HepG2 (cell line): ENCODE results near the gene SLFN12L. TPM values are rescaled to one million over a fixed set of nuclear protein-coding genes. Genes with fewer than 3 reads are reported as not detected.

ENCODE experiments used
- HNRNPLL ChIP-seq: fragments of 200-400 bp; formaldehyde crosslinking; IDR thresholded peaks from 2 replicates; pipeline ENCODE4 v1.6.1; 2017; ENCODE audit warnings: mild to moderate bottlenecking, low read depth, low read length; ENCODE audit not compliant: poor library complexity, severe bottlenecking
- NCOR1 ChIP-seq: fragments of 200-600 bp; sonication (generic); IDR thresholded peaks from 2 replicates; pipeline ENCODE4 v1.7.0; 2017; ENCODE audit warnings: antibody characterized with exemption, low read length, borderline replicate concordance
- NFE2 ChIP-seq: sonication (generic); formaldehyde crosslinking; IDR thresholded peaks from 2 replicates; pipeline ENCODE4 v1.4.0; 2020; ENCODE audit warnings: missing genetic modification reagents
- RBM39 ChIP-seq: fragments of 200-400 bp; formaldehyde crosslinking; IDR thresholded peaks from one replicate; pipeline ENCODE4 v1.6.1; 2018; ENCODE audit warnings: antibody characterized with exemption, mild to moderate bottlenecking, low read depth, low read length; ENCODE audit not compliant: poor library complexity, severe bottlenecking
- SRSF4 ChIP-seq: fragments of 200-400 bp; formaldehyde crosslinking; IDR thresholded peaks from one replicate; pipeline ENCODE4 v1.6.1; 2018; ENCODE audit warnings: mild to moderate bottlenecking, low read depth, low read length, moderate library complexity; ENCODE audit not compliant: poor library complexity, severe bottlenecking
- ZNF20 ChIP-seq: sonication (generic); formaldehyde crosslinking; IDR thresholded peaks from 2 replicates; pipeline ENCODE4 v1.4.0; 2020; ENCODE audit warnings: mild to moderate bottlenecking, moderate library complexity, missing genetic modification reagents
- ZNF34 ChIP-seq: sonication (generic); formaldehyde crosslinking; IDR thresholded peaks from 2 replicates; pipeline ENCODE4 v1.4.0; 2020; ENCODE audit warnings: mild to moderate bottlenecking, missing genetic modification reagents, borderline replicate concordance
- ZNF577 ChIP-seq: sonication (generic); formaldehyde crosslinking; IDR thresholded peaks from 2 replicates; pipeline ENCODE4 v1.4.0; 2020; ENCODE audit warnings: mild to moderate bottlenecking, low read depth, missing genetic modification reagents, borderline replicate concordance
- ZNF709 ChIP-seq: sonication (generic); formaldehyde crosslinking; IDR thresholded peaks from 2 replicates; pipeline ENCODE4 v1.5.0; 2020; ENCODE audit warnings: mild to moderate bottlenecking, missing genetic modification reagents
- polyA plus RNA-seq, 8 experiments: library from polyadenylated mRNA; depleted of rRNA in 3 of 8; stranded (reverse) in 7 of 8; unstranded in 1 of 8; fragments of >200 nt; fragmentation: Illumina TruSeq in 4 of 8; extraction: Trizol in 4 of 8; gene quantifications; 2 replicates each; pipeline versions ENCODE4 v1.2.1 to v1.2.3, GENCODE V29; 2011 to 2016; ENCODE audit warnings: low read depth in 4 of 8, missing spikeins in 1 of 8, mixed read lengths in 1 of 8; ENCODE audit not compliant: insufficient read depth in 1 of 8
- total RNA-seq, 5 experiments: library from RNA; depleted of rRNA; stranded (reverse); fragments of >200 nt; fragmentation: Illumina TruSeq; extraction: Trizol; gene quantifications; 2 replicates each; pipeline ENCODE4 v1.2.3, GENCODE V29; 2016; ENCODE audit warnings: low read depth in 1 of 5
- TF ChIP-seq, protein P1 (sequence below): sonication (generic); formaldehyde crosslinking; IDR thresholded peaks from 2 replicates; pipeline ENCODE4 v1.4.0; 2020; ENCODE audit warnings: missing genetic modification reagents, borderline replicate concordance
- TF ChIP-seq, protein P2 (sequence below): IDR thresholded peaks from 2 replicates; pipeline ENCODE4 v1.6.1; 2016
- TF ChIP-seq, protein P3 (sequence below): sonication (generic); formaldehyde crosslinking; IDR thresholded peaks from one replicate; pipeline ENCODE4 v1.5.1; 2020; ENCODE audit warnings: mild to moderate bottlenecking, missing genetic modification reagents; ENCODE audit errors: not compliant biosample characterization
- TF ChIP-seq, protein P4 (sequence below): sonication (generic); formaldehyde crosslinking; IDR thresholded peaks from 2 replicates; pipeline ENCODE4 v1.5.1; 2020; ENCODE audit warnings: missing genetic modification reagents, mild to moderate bottlenecking, borderline replicate concordance

The SLFN12L gene
- total and polyA plus RNA-seq, 2 of the 13 experiments (the other 11 are each of a cell fraction or from before 2014, with no cell fraction given) = not detected

DNA sequence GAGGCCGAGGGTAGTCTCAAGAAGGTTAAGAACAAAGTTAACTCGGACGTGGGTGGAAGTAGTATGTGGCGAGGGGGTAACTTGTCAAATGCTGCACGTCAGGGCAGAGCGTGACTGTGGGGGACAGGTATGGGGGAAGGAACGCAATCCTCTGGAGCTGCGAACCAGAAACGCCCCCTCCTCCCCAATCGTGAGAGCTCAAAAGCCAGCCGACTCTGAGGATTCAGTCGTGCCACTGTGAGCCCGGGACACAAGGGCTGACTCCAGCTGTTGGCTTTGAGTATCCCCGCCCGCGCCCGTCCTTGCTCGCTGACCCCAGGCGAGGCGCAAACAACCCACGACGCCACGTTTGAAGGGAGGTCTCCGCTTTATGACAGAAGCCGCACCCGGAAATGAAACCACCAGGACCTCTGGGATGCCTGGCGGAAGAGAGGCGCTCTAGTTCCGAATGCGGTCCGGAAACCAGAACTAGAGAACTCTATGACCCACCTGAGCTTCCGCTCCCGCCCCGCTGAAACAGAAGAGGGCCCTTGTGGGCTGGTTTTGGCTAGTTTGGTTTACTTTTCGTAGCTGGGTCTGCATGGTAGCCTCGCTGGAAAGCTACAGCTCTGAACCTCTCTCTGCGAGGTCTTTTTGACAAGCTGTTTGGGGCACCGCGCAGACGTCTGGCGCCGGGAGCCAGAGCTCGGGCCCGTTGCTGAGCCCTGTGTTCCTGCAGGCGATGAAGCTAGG lies 40.9 kb upstream of the SLFN12L start, which contains the start of gene PEX12 (continued):
- TF ChIP-seq, protein P1, sequence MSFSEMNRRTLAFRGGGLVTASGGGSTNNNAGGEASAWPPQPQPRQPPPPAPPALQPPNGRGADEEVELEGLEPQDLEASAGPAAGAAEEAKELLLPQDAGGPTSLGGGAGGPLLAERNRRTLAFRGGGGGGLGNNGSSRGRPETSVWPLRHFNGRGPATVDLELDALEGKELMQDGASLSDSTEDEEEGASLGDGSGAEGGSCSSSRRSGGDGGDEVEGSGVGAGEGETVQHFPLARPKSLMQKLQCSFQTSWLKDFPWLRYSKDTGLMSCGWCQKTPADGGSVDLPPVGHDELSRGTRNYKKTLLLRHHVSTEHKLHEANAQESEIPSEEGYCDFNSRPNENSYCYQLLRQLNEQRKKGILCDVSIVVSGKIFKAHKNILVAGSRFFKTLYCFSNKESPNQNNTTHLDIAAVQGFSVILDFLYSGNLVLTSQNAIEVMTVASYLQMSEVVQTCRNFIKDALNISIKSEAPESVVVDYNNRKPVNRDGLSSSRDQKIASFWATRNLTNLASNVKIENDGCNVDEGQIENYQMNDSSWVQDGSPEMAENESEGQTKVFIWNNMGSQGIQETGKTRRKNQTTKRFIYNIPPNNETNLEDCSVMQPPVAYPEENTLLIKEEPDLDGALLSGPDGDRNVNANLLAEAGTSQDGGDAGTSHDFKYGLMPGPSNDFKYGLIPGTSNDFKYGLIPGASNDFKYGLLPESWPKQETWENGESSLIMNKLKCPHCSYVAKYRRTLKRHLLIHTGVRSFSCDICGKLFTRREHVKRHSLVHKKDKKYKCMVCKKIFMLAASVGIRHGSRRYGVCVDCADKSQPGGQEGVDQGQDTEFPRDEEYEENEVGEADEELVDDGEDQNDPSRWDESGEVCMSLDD = no peak
- TF ChIP-seq, protein P2, sequence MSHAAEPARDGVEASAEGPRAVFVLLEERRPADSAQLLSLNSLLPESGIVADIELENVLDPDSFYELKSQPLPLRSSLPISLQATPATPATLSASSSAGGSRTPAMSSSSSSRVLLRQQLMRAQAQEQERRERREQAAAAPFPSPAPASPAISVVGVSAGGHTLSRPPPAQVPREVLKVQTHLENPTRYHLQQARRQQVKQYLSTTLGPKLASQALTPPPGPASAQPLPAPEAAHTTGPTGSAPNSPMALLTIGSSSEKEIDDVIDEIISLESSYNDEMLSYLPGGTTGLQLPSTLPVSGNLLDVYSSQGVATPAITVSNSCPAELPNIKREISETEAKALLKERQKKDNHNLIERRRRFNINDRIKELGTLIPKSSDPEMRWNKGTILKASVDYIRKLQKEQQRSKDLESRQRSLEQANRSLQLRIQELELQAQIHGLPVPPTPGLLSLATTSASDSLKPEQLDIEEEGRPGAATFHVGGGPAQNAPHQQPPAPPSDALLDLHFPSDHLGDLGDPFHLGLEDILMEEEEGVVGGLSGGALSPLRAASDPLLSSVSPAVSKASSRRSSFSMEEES (CRISPR knock-in tag) = peak; percentile 21; the same call in 1 of the 2 replicates
- TF ChIP-seq NFE2 (CRISPR knock-in tag) (no peak), RBM39 (peak; percentile 44), ZNF577 (CRISPR knock-in tag) (no peak), ZNF34 (CRISPR knock-in tag) (0 out of 2 replicates have a peak, but pooled peaks have one; percentile 34), SRSF4 (no peak), ZNF20 (no peak), NCOR1 (no peak), ZNF709 (CRISPR knock-in tag) (peak; percentile 41), HNRNPLL (peak; percentile 62)
- TF ChIP-seq, protein P3, sequence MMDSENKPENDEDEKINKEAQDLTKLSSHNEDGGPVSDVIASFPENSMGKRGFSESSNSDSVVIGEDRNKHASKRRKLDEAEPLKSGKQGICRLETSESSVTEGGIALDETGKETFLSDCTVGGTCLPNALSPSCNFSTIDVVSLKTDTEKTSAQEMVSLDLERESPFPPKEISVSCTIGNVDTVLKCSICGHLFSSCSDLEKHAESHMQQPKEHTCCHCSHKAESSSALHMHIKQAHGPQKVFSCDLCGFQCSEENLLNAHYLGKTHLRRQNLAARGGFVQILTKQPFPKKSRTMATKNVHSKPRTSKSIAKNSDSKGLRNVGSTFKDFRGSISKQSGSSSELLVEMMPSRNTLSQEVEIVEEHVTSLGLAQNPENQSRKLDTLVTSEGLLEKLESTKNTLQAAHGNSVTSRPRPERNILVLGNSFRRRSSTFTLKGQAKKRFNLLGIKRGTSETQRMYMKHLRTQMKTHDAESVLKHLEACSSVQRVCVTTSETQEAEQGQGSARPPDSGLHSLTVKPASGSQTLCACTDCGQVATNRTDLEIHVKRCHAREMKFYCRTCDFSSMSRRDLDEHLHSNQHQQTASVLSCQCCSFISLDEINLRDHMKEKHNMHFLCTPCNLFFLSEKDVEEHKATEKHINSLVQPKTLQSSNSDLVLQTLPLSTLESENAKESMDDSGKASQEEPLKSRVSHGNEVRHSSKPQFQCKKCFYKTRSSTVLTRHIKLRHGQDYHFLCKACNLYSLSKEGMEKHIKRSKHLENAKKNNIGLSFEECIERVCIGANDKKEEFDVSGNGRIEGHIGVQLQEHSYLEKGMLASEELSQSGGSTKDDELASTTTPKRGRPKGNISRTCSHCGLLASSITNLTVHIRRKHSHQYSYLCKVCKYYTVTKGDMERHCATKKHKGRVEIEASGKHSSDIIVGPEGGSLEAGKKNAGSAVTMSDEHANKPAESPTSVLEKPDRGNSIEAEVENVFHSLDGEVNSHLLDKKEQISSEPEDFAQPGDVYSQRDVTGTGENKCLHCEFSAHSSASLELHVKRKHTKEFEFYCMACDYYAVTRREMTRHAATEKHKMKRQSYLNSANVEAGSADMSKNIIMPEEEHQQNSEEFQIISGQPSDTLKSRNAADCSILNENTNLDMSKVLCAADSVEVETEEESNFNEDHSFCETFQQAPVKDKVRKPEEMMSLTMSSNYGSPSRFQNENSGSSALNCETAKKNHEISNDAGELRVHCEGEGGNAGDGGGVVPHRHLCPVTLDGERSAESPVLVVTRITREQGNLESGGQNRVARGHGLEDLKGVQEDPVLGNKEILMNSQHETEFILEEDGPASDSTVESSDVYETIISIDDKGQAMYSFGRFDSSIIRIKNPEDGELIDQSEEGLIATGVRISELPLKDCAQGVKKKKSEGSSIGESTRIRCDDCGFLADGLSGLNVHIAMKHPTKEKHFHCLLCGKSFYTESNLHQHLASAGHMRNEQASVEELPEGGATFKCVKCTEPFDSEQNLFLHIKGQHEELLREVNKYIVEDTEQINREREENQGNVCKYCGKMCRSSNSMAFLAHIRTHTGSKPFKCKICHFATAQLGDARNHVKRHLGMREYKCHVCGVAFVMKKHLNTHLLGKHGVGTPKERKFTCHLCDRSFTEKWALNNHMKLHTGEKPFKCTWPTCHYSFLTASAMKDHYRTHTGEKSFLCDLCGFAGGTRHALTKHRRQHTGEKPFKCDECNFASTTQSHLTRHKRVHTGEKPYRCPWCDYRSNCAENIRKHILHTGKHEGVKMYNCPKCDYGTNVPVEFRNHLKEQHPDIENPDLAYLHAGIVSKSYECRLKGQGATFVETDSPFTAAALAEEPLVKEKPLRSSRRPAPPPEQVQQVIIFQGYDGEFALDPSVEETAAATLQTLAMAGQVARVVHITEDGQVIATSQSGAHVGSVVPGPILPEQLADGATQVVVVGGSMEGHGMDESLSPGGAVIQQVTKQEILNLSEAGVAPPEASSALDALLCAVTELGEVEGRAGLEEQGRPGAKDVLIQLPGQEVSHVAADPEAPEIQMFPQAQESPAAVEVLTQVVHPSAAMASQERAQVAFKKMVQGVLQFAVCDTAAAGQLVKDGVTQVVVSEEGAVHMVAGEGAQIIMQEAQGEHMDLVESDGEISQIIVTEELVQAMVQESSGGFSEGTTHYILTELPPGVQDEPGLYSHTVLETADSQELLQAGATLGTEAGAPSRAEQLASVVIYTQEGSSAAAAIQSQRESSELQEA = peak; percentile 31
- TF ChIP-seq, protein P4, sequence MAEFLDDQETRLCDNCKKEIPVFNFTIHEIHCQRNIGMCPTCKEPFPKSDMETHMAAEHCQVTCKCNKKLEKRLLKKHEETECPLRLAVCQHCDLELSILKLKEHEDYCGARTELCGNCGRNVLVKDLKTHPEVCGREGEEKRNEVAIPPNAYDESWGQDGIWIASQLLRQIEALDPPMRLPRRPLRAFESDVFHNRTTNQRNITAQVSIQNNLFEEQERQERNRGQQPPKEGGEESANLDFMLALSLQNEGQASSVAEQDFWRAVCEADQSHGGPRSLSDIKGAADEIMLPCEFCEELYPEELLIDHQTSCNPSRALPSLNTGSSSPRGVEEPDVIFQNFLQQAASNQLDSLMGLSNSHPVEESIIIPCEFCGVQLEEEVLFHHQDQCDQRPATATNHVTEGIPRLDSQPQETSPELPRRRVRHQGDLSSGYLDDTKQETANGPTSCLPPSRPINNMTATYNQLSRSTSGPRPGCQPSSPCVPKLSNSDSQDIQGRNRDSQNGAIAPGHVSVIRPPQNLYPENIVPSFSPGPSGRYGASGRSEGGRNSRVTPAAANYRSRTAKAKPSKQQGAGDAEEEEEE (CRISPR knock-in tag) = 0 out of 2 replicates have a peak, but pooled peaks have one; percentile 85
